Mammary epithelial cell (primary cell): ENCODE measurements around the gene KIAA1755.

Experiments used
- EZH2 ChIP-seq: IDR thresholded peaks from 2 replicates; pipeline ENCODE4 v1.6.1; 2012; ENCODE audit warnings: low read length, inconsistent platforms, borderline replicate concordance
- TF ChIP-seq, protein P1 (sequence below), 2 donors: IDR thresholded peaks in 1 of 2; conservative IDR thresholded peaks in 1 of 2; 2 replicates each; pipeline ENCODE4 v1.5.1; 2011 to 2012; ENCODE audit warnings: inconsistent platforms in 2 of 2, low read length in 2 of 2, mild to moderate bottlenecking in 2 of 2, control low read depth in 1 of 2, low read depth in 1 of 2; ENCODE audit not compliant: insufficient read depth in 1 of 2; ENCODE audit errors: extremely low read depth in 1 of 2

- TF ChIP-seq EZH2, result no peak
- TF ChIP-seq, protein P1, sequence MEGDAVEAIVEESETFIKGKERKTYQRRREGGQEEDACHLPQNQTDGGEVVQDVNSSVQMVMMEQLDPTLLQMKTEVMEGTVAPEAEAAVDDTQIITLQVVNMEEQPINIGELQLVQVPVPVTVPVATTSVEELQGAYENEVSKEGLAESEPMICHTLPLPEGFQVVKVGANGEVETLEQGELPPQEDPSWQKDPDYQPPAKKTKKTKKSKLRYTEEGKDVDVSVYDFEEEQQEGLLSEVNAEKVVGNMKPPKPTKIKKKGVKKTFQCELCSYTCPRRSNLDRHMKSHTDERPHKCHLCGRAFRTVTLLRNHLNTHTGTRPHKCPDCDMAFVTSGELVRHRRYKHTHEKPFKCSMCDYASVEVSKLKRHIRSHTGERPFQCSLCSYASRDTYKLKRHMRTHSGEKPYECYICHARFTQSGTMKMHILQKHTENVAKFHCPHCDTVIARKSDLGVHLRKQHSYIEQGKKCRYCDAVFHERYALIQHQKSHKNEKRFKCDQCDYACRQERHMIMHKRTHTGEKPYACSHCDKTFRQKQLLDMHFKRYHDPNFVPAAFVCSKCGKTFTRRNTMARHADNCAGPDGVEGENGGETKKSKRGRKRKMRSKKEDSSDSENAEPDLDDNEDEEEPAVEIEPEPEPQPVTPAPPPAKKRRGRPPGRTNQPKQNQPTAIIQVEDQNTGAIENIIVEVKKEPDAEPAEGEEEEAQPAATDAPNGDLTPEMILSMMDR (conservative IDR thresholded peaks at IDR 0.05 in 1 of 2, IDR thresholded peaks at IDR 0.05 in 1 of 2; ENCODE audit: extremely low read depth in 1 of 2, insufficient read depth in 1 of 2, low read depth in 1 of 2, low read length in 2 of 2), result no peak
These were observed 534 bp downstream of the KIAA1755 start for GRCh38 chr20:38260025-38260377.
